Retinal pigment epithelial cell (primary cell): ENCODE measurements around the gene SORBS1.

Experiments used
- DNase-seq: peaks from one replicate; pipeline ENCODE4 v3.0.0-alpha.2; 2010; ENCODE audit warnings: low read depth
- H3K4me3 ChIP-seq: 2 replicates; pipeline ENCODE4 v1.5.1; 2011; ENCODE audit warnings: mild to moderate bottlenecking, low read length, control low read depth, moderate library complexity
- TF ChIP-seq, protein P1 (sequence below): conservative IDR thresholded peaks from 2 replicates; pipeline ENCODE4 v1.5.1; 2011; ENCODE audit warnings: low read depth, low read length, control low read depth, inconsistent platforms

The SORBS1 gene

DNA sequence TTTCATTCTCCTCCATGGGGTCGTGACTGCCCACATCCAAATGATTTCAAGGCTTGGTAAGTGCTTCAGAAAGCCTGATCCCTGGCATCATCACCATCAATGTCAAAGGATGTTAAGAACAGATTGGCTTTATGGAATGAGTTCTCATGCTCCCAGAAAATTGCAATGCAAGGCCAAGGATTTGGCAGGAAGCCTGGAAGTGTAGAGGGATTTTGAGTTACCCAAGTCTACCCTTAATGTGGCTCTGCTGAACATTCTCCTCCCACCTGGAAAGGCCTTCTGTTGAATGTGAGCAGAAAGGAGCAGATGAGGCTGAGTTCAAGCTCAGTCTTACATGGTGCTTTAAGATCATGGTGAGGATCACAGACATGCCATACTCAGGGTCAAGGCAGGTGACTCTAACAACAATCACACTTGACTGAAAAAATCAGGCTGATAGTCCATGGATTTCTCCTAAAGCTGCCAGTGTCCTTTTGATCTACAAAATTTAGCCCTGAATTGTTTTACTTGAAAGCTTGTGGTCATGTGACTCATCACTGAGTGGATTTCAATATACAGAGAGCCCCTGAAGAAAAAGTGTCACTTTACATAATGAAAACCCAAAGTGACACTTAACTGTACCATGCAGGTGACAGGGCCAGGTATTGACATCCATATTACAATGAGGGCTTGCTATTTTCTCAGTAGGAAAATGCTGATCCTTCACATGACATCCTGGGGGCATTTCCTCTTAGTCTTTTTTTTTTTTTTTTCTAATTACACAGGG lies 159.3 kb downstream of the SORBS1 start:
- TF ChIP-seq, protein P1, sequence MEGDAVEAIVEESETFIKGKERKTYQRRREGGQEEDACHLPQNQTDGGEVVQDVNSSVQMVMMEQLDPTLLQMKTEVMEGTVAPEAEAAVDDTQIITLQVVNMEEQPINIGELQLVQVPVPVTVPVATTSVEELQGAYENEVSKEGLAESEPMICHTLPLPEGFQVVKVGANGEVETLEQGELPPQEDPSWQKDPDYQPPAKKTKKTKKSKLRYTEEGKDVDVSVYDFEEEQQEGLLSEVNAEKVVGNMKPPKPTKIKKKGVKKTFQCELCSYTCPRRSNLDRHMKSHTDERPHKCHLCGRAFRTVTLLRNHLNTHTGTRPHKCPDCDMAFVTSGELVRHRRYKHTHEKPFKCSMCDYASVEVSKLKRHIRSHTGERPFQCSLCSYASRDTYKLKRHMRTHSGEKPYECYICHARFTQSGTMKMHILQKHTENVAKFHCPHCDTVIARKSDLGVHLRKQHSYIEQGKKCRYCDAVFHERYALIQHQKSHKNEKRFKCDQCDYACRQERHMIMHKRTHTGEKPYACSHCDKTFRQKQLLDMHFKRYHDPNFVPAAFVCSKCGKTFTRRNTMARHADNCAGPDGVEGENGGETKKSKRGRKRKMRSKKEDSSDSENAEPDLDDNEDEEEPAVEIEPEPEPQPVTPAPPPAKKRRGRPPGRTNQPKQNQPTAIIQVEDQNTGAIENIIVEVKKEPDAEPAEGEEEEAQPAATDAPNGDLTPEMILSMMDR, result no peak
- no peak for DNase-seq

DNA sequence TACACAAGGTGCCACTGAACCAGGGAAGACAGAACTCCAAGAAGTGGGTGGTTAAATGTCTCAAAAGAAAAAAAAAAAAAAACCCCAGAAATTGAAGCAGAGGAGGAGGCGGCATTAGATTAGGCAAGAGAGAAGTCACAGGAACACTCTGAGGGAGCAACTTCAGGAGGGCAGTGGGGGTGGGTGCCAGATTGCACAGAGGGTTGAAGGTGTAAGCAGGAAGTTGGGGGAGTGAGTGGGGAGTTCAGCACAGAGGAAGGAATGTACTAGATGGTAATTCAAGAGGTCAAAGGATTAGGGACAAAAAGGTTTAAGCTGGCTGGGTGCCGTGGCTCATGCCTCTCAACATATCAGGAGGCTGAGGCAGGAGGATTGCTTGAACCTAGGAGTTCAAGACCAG lies 160.4 kb downstream of the SORBS1 start:
- H3K4me3 ChIP-seq, result no peak overlapping the region
- TF ChIP-seq, protein P1, result no peak
- DNase-seq, result no peak

More for the DNA sequence above, 159.3 kb downstream of the SORBS1 start:
- H3K4me3 ChIP-seq, result no peak overlapping the region

DNA sequence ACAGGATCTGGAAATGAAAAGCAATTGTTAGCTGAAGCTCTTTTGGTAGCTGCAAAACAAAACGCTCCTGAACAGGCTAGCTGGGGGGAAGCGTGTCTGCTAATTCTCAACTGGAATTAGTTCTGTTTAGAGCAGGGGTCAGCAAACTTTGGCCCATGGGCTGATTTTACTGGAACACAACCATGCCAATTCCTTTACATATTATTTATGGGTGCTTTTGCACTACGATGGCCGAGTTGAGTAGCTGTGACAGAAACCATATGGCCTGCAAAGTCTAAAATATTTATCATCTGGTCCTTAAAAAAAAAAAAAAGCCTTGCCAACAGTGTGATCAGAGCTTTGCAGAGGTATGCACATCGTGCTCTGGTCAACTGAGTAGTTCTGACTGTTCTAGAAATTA lies 162.0 kb downstream of the SORBS1 start:
- TF ChIP-seq, protein P1, result no peak
- H3K4me3 ChIP-seq, result no peak overlapping the region
- DNase-seq, result no peak

DNA sequence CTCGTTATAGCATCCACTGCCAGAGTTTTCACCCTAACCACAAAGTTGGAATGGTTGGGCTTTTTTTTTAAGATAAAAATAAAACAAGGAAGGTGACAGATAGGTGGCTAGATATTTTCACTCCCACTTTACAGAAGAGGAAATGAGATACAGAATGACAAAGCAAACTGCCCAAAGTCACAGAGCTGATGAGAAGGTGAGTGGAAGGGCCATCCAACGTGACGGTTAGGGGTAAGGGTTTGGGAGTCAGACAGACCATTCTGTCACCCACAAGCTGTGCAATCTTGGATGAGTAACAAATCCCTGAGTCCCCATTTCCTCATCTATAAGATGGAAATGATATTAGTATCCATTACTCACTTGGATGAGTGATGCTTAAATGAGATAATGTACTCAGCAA lies 163.4 kb downstream of the SORBS1 start:
- TF ChIP-seq, protein P1, result no peak
- no peak overlapping the region for H3K4me3 ChIP-seq
- DNase-seq, result no peak

DNA sequence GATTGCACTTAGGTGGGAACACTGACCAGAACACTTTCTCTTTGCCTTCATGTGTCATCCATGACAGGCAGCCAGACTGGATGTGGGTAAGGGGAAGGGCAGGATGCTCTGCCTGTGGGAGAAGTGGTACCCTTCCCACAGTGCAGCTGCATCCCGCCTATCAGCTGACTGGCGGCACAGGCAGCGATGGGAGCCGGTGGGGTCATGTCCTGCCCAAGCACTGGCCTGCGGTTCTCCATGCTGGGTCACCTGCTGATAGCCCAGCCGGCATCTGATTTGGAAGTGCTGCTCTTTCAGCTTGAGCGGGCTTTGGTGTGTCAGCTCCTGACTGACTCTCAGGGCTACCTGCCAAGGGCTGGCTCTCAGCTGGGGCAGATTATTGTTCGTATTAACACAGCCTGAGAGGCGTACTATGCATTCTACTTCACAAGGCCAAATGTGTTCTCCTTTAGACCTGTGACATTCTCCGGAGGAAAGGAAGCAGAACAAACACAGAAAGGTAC lies 165.2 kb downstream of the SORBS1 start:
- no peak for DNase-seq
- H3K4me3 ChIP-seq, result no peak overlapping the region
- TF ChIP-seq, protein P1, result no peak

DNA sequence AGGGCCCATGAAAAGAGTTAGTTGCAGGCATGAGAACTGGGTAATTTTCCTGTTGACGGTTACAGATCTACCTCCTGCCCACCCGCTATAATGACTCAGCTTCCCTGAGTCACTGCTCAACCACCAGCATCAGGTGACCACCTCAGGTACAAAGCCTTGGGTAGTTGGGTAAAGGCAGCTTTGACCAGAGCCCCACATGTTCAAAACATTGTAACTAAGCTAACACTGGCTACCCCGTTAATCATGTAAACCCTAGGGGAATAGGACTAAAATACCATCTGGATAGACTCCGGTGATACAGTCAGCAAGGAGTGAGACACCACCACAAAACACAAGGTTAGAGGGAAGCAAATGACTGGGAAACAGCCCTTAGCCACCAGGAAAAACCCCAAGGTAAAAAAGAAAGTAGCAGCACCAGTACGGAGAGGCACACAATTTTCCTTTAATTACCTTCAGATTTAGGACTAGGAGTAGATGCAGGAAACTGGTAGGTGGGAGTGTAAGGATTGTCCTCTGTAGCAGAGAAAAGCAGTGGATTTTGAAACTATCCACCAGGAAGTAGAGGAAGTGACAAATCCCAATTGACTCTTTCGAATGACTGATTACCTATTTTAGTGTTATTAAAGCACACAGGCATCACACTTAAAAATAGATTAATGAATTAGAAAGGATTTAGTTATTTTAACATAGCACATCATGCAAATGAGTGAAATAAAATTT lies 166.8 kb downstream of the SORBS1 start:
- H3K4me3 ChIP-seq, result no peak overlapping the region
- TF ChIP-seq, protein P1, result no peak
- DNase-seq, result no peak
